Peyer's patch (tissue), 4 donors: ENCODE data around the gene MIDN. TPM values are rescaled to one million over a fixed set of nuclear protein-coding genes. Genes with fewer than 3 reads are reported as not detected.

ENCODE experiments used
- DNase-seq, 3 donors: peaks; one replicate each; pipeline ENCODE4 v3.0.0-alpha.2; 2017 to 2019
- H3K27ac ChIP-seq, 4 donors: fragments of 200-600 bp; sonication (generic); one replicate each; pipeline ENCODE4 v1.5.1; 2016 to 2019
- H3K27me3 ChIP-seq, 2 donors: fragments of 200-600 bp; sonication (generic); one replicate each; pipeline ENCODE4 v1.5.1; 2019
- H3K36me3 ChIP-seq, 3 donors: fragments of 200-600 bp; sonication (generic); one replicate each; pipeline ENCODE4 v1.5.1; 2016 to 2019
- H3K4me1 ChIP-seq, 4 donors: fragments of 200-600 bp; sonication (generic); one replicate each; pipeline ENCODE4 v1.5.1; 2016 to 2019
- H3K4me3 ChIP-seq, 4 donors: fragments of 200-600 bp; sonication (generic); 1 replicate in 3 of 4; 2 replicates in 1 of 4; pipeline ENCODE4 v1.5.1; 2016 to 2019; ENCODE audit warnings: mild to moderate bottlenecking in 1 of 4
- H3K9me3 ChIP-seq, 4 donors: fragments of 200-600 bp; sonication (generic); one replicate each; pipeline ENCODE4 v1.5.1; 2016 to 2019; ENCODE audit warnings: mild to moderate bottlenecking in 1 of 4
- POLR2A ChIP-seq, 2 donors: fragments of 450-650 bp; IDR thresholded peaks; one replicate each; pipeline ENCODE4 v1.5.1; 2017; ENCODE audit warnings: antibody characterized with exemption in 2 of 2, mild to moderate bottlenecking in 2 of 2, moderate library complexity in 2 of 2
- total RNA-seq, 4 donors: library from RNA; depleted of rRNA; stranded (reverse); fragments of >200 nt; gene quantifications; one replicate each; pipeline ENCODE4 v1.1.0, GENCODE V29; 2016
- TF ChIP-seq, protein P1 (sequence below), 6 experiments: fragments of 450-650 bp in 4 of 6; fragments of 200-600 bp in 2 of 6; sonication (generic) in 1 of 6; IDR thresholded peaks; one replicate each; pipeline ENCODE4 v1.5.1; 2017 to 2019; ENCODE audit warnings: antibody characterized with exemption in 6 of 6, mild to moderate bottlenecking in 3 of 6, moderate library complexity in 1 of 6

The MIDN gene
- total RNA-seq, 4 donors from 2014 or later: 34.7 to 205 (median 98.9) TPM

DNA sequence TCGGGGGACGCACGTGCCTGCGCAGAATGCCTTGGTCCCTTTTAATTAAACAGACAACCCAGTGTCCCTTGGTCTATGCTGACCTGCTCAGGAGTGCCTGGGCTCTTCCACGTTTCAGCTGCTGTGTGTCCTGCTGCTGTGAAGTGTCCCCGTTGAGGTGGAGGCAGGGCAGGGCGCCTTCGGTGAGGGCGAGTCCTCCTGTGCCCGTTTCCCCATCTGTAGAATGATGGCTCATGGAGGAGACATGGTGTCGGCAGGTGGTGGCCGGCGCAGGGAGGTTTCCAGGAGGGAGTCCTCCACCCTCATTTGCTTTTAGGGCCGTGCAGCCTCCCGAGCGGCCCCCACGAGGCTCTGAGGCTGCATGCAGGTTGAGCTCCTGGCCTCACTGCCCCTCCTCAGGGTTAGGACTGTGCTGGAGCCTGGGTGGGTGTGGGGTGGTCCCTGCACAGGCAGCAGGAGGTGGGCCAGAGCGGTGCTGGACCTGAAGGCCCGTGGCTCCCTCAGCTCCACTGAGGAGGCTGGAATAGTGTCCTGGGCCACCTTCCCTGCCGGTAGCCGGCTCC lies 34.0 kb upstream of the MIDN start:
- Histone ChIP-seq H3K27ac (peak overlapping the region; percentile 65 to 80 (median 74)), H3K4me3 (peak overlapping the region in 2 of 4 donors; percentile 6 to 8), H3K4me1 (peaks cover 0 to 80% (median 11%) of the 10 kb centered on the region in 4 donors), H3K27me3 (no peaks in the 10 kb centered on the region), H3K9me3 (no peaks in the 10 kb centered on the region), H3K36me3 (peaks cover 0 to 10% (median 0%) of the 10 kb centered on the region in 3 donors)
- TF ChIP-seq, protein P1, sequence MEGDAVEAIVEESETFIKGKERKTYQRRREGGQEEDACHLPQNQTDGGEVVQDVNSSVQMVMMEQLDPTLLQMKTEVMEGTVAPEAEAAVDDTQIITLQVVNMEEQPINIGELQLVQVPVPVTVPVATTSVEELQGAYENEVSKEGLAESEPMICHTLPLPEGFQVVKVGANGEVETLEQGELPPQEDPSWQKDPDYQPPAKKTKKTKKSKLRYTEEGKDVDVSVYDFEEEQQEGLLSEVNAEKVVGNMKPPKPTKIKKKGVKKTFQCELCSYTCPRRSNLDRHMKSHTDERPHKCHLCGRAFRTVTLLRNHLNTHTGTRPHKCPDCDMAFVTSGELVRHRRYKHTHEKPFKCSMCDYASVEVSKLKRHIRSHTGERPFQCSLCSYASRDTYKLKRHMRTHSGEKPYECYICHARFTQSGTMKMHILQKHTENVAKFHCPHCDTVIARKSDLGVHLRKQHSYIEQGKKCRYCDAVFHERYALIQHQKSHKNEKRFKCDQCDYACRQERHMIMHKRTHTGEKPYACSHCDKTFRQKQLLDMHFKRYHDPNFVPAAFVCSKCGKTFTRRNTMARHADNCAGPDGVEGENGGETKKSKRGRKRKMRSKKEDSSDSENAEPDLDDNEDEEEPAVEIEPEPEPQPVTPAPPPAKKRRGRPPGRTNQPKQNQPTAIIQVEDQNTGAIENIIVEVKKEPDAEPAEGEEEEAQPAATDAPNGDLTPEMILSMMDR (IDR thresholded peaks at IDR 0.05): no peak
- no peak for TF ChIP-seq POLR2A (IDR thresholded peaks at IDR 0.05)
- DNase-seq: no peak

DNA sequence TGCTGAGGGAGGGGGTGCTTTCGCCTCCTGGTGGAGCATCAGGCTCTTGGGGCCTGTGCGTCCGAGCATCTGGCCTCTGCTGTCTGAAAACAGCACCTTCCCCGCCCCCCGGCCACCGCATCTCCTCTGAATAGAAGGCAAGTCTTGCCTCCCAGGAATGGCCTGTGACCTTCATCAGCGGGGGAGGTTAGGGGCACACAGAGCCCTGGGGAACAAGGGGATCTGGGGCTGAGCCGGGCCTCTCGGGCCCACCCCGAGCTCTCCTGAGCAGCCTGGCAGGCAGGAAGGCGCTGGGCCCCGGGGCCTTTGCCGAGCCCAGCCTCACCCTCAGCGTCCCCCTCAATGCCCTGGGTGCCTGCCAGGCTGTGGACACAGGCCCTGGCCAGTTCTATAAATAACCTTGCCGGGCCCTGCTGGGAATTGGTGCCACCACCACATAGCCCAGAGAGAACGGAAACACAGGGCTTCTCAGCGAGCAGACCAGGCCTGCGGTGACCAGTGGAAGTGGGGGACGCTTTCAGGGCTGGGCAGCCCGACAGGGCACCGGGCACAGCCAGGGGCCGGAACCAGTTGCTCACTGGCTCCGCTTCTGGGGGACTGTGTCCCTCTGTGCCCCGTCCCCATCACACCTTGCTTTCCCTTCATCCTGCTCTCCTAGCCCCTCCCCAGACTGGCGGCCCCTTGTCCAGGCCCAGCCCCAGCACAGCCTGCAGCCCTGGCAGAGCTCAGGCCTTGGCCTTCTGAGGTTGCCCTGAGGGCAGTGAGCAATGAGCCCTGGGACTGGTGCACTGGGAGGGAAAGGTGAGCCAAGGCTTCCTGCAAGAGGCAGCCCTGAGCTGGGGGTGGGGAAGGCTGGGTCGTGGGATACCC lies 33.3 kb upstream of the MIDN start:
- peaks cover 0 to 73% (median 9%) of the 10 kb centered on the region in 4 donors for H3K4me1 ChIP-seq
- no peak for DNase-seq
- TF ChIP-seq POLR2A (IDR thresholded peaks at IDR 0.05): no peak
- TF ChIP-seq, protein P1 (IDR thresholded peaks at IDR 0.05): no peak
- H3K27me3 ChIP-seq: no peaks in the 10 kb centered on the region
- peak overlapping the region in 3 of 4 donors; percentile 65 to 80 (median 76) for H3K27ac ChIP-seq
- H3K36me3 ChIP-seq: peaks cover 0 to 13% (median 0%) of the 10 kb centered on the region in 3 donors
- no peak overlapping the region for H3K4me3 ChIP-seq
- no peaks in the 10 kb centered on the region for H3K9me3 ChIP-seq

DNA sequence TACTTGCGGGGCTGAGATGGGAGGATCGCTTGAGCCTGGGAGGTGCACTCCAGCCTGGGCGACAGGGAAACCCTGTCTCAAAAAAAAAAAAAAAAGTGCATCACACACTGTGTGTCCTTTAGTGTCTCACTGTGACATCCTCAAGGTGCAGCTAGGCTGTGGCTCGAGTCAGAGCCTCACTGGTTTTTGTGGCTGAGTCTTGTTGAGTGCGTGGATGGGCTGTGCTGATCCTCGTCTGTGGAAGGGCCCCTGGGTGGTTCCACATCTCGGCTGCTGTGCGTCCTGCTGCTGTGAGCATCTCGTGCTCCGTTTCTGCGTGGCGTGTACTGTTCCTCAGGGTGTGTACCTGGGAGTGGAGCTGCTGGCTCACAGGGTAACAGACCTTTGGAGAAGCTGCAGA lies 31.6 kb upstream of the MIDN start:
- no peak overlapping the region for H3K4me3 ChIP-seq
- no peak overlapping the region for H3K27ac ChIP-seq
- H3K4me1 ChIP-seq: peaks cover 0 to 56% (median 9%) of the 10 kb centered on the region in 4 donors
- H3K27me3 ChIP-seq: no peaks in the 10 kb centered on the region
- peaks cover 0 to 23% (median 0%) of the 10 kb centered on the region in 3 donors for H3K36me3 ChIP-seq
- DNase-seq: no peak
- no peaks in the 10 kb centered on the region for H3K9me3 ChIP-seq
- TF ChIP-seq, protein P1 (IDR thresholded peaks at IDR 0.05): no peak
- no peak for TF ChIP-seq POLR2A (IDR thresholded peaks at IDR 0.05)

DNA sequence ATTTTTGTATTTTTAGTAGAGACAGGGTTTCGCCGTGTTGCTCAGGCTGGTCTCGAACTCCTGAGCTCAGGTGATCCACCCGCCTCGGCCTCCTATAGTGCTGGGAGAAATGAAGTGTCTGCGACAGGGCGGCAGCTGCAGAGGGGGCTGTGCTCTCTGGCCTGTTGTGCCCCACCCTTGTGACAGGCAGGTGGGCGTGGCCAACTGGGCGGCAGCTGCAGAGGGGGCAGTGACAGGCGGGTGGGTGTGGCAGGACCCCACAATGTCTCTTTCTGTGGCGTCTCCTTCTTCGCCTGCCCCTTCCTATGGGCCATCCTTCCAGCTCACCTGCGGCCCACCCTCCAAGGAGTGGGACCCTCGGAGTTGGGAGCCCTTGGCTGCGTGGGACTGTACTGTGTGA lies 31.0 kb upstream of the MIDN start:
- H3K27me3 ChIP-seq: no peaks in the 10 kb centered on the region
- TF ChIP-seq, protein P1 (IDR thresholded peaks at IDR 0.05): no peak
- TF ChIP-seq POLR2A (IDR thresholded peaks at IDR 0.05): no peak
- H3K36me3 ChIP-seq: peaks cover 0 to 28% (median 0%) of the 10 kb centered on the region in 3 donors
- H3K4me1 ChIP-seq: peaks cover 0 to 54% (median 9%) of the 10 kb centered on the region in 4 donors
- DNase-seq: no peak
- H3K27ac ChIP-seq: peak overlapping the region in 1 of 4 donors; percentile 13
- no peak overlapping the region for H3K4me3 ChIP-seq
- no peaks in the 10 kb centered on the region for H3K9me3 ChIP-seq

DNA sequence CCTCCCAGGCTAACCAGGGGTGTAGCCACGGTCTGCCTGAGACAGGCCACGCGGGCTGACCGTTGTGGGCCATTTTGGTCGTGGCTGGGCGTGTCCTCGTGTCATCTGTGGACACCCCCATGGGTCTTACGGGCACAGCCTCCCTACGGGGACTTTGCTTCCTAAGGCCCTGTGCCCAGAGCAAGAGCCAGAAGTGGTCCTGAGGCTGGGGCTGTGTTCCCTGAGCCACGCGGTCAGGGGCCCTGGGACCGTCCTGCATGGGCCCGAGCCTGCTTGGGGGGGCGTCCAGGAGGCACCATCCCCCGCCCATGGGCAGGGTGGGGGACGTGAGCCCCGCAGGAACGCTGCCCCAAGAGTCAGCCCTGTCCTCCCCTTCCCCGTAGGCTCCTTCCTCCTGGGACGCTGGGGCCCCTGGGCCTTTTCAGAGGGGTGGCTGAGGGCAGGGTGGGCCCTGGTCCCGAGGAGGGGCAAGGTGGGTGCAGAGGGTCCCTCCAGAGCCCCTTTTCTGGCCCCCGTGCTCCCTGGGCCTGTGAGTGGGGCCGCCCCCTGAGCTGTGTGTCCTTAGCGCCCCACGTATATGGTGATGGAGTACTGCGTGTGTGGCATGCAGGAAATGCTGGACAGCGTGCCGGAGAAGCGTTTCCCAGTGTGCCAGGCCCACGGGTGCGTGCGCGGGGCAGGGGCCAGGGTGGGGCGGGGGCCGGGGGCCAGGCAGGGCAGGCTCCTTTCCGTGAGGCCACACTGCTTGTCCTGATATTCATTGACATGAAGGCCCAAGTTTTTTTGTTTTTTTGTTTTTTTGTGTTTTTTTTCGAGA lies 29.4 kb upstream of the MIDN start:
- no peak for DNase-seq
- H3K27me3 ChIP-seq: no peaks in the 10 kb centered on the region
- peaks cover 0 to 44% (median 0%) of the 10 kb centered on the region in 3 donors for H3K36me3 ChIP-seq

More for the DNA sequence above, 29.4 kb upstream of the MIDN start:
- TF ChIP-seq, protein P1 (IDR thresholded peaks at IDR 0.05): no peak
- TF ChIP-seq POLR2A (IDR thresholded peaks at IDR 0.05): no peak
- peaks cover 0 to 44% (median 5%) of the 10 kb centered on the region in 4 donors for H3K4me1 ChIP-seq
- H3K27ac ChIP-seq: peak overlapping the region in 3 of 4 donors; percentile 9 to 67 (median 44)
- H3K9me3 ChIP-seq: no peaks in the 10 kb centered on the region
- H3K4me3 ChIP-seq: no peak overlapping the region
